NCI-H2171 treated with DMSO at 0.1 percent for 48 hours (cell line): ENCODE measurements around the gene PDE2A.

ENCODE experiments used
- DNase-seq: peaks from one replicate; lab custom pipeline; 2025; lab: John Stamatoyannopoulos, UW

PDE2A gene

GRCh38 chr11:72683782-72684200 lies 9.6 kb upstream of the PDE2A start:
- peak; percentile 39 for DNase-seq

- DNase-seq = no peak
These were observed 8.6 kb upstream of the PDE2A start for GRCh38 chr11:72682858-72683243.

GRCh38 chr11:72682238-72682857 lies 8.1 kb upstream of the PDE2A start:
- no peak for DNase-seq

GRCh38 chr11:72681226-72682153 lies 7.3 kb upstream of the PDE2A start:
- DNase-seq = no peak

- DNase-seq = no peak
These were observed 6.5 kb upstream of the PDE2A start for GRCh38 chr11:72680624-72681158.

GRCh38 chr11:72679869-72680268 lies 5.6 kb upstream of the PDE2A start:
- DNase-seq = no peak

- no peak for DNase-seq
These were observed 4.3 kb upstream of the PDE2A start for GRCh38 chr11:72678524-72678923.

- no peak for DNase-seq
These were observed 2.7 kb upstream of the PDE2A start for GRCh38 chr11:72676861-72677341.

- DNase-seq = no peak
These were observed 999 bp upstream of the PDE2A start for GRCh38 chr11:72675221-72675620.

- no peak for DNase-seq
These were observed 809 bp downstream of the PDE2A start for GRCh38 chr11:72673284-72673942.

GRCh38 chr11:72672597-72673238 lies 1.5 kb downstream of the PDE2A start:
- no peak for DNase-seq

GRCh38 chr11:72671152-72672099 lies 2.8 kb downstream of the PDE2A start:
- no peak for DNase-seq

- no peak for DNase-seq
These were observed 4.2 kb downstream of the PDE2A start for GRCh38 chr11:72670041-72670440.

GRCh38 chr11:72669527-72669926 lies 4.7 kb downstream of the PDE2A start:
- no peak for DNase-seq

GRCh38 chr11:72668629-72669347 lies 5.4 kb downstream of the PDE2A start:
- DNase-seq = no peak

GRCh38 chr11:72665911-72666472 lies 8.2 kb downstream of the PDE2A start:
- DNase-seq = no peak

GRCh38 chr11:72662036-72662435 lies 12.2 kb downstream of the PDE2A start:
- DNase-seq = no peak

- no peak for DNase-seq
These were observed 12.7 kb downstream of the PDE2A start for GRCh38 chr11:72661486-72661885.

GRCh38 chr11:72658989-72659640 lies 15.1 kb downstream of the PDE2A start:
- no peak for DNase-seq
